Smooth muscle cell (in vitro differentiated cells): ENCODE data around the gene CEBPE. TPM values are rescaled to one million over a fixed set of nuclear protein-coding genes. Genes with fewer than 3 reads are reported as not detected.

Experiments used
- DNase-seq: peaks from one replicate; lab custom pipeline; 2025; ENCODE audit not compliant: unreplicated experiment; lab: John Stamatoyannopoulos, UW
- H2AFZ ChIP-seq: fragments of 200-600 bp; sonication (generic); 2 replicates; pipeline ENCODE4 v1.6.0; 2016; ENCODE audit warnings: antibody characterized with exemption, low read depth, mild to moderate bottlenecking
- H3F3A ChIP-seq: fragments of 200-600 bp; sonication (generic); 2 replicates; pipeline ENCODE4 v1.6.0; 2017; ENCODE audit warnings: antibody characterized with exemption, low read depth
- H3K27ac ChIP-seq: fragments of 200-600 bp; sonication (generic); 2 replicates; pipeline ENCODE4 v1.5.1; 2016; ENCODE audit warnings: low read depth, mild to moderate bottlenecking
- H3K27me3 ChIP-seq: fragments of 200-600 bp; sonication (generic); 2 replicates; pipeline ENCODE4 v1.6.1; 2016; ENCODE audit warnings: low read depth, mild to moderate bottlenecking
- H3K36me3 ChIP-seq: fragments of 200-600 bp; sonication (generic); 2 replicates; pipeline ENCODE4 v1.5.1; 2016; ENCODE audit warnings: low read depth
- H3K4me1 ChIP-seq: fragments of 200-600 bp; sonication (generic); 2 replicates; pipeline ENCODE4 v1.5.1; 2016; ENCODE audit warnings: low read depth
- H3K4me2 ChIP-seq: fragments of 200-600 bp; sonication (generic); 2 replicates; pipeline ENCODE4 v1.6.0; 2016; ENCODE audit warnings: mild to moderate bottlenecking
- H3K4me3 ChIP-seq: fragments of 200-600 bp; sonication (generic); 2 replicates; pipeline ENCODE4 v1.5.1; 2016; ENCODE audit warnings: mild to moderate bottlenecking
- H3K79me2 ChIP-seq: fragments of 200-600 bp; sonication (generic); 2 replicates; pipeline ENCODE4 v1.6.0; 2016; ENCODE audit warnings: low read depth, mild to moderate bottlenecking
- H3K9ac ChIP-seq: fragments of 200-600 bp; sonication (generic); 2 replicates; pipeline ENCODE4 v1.6.0; 2016; ENCODE audit warnings: low read depth
- H3K9me3 ChIP-seq: fragments of 200-600 bp; sonication (generic); replicated peaks from 2 replicates; pipeline ENCODE4 v1.5.1; 2016; ENCODE audit warnings: low read depth
- H4K20me1 ChIP-seq: fragments of 200-600 bp; sonication (generic); 2 replicates; pipeline ENCODE4 v1.6.0; 2016; ENCODE audit warnings: low read depth
- WGBS: methylation state at CpG from one replicate; pipeline ENCODE4 v1.1.7; 2016; ENCODE audit warnings: low lambda C conversion rate; 5-methylcytosine and 5-hydroxymethylcytosine counted together
- polyA plus RNA-seq: library from polyadenylated mRNA; unstranded; fragments of >200 nt; fragmentation: Nextera tagmentation; extraction: Ambion mirVana; gene quantifications from 2 replicates; pipeline ENCODE4 v1.2.1, GENCODE V29; 2016
- total RNA-seq: library from RNA; depleted of rRNA; stranded (reverse); fragments of >200 nt; gene quantifications from 2 replicates; pipeline ENCODE4 v1.2.3, GENCODE V29; 2014
- TF ChIP-seq, protein P1 (sequence below): fragments of 200-600 bp; sonication (generic); IDR thresholded peaks from 2 replicates; pipeline ENCODE4 v1.5.1; 2017; ENCODE audit warnings: borderline replicate concordance, mild to moderate bottlenecking, antibody characterized with exemption; ENCODE audit not compliant: insufficient read depth, poor library complexity, severe bottlenecking

The CEBPE gene
- total and polyA plus RNA-seq, 2 experiments from 2014 or later, result not detected

DNA sequence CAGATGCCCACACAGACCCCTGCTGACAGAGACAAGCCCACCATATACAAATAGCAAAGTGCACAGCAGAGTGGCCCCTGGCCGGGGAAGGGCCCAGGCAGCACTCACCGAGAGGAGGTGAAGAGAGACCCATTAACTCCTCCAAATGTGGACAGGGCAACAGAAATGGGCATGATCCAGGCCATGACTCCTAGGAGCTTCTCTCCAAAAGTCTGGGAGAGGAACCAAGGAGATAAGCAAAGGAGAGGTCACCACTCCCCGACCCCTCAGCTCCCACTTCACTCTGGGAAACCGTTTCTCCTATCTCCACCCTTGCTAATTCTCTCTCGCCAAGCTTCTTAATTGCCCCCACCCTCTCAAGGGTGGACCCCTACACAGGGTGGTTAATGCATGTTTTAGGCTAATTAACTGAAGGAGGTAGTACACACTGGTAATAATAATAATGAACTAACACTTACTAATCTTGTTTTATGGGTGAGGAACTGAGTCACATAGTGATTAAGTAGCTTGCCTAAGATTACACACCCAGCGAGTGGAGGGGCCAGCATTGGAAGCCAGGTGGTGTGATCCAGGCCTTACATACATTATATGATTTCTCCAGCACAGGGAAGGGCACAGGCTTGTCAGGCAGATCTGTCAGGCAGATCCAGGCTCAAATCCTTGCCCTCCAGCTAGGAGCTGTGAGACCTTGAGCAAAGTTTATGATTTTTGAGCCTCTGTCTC, 18.9 kb upstream of the CEBPE start:
- no peak for DNase-seq
- H2AFZ ChIP-seq, result no peak overlapping the region
- H3K79me2 ChIP-seq, result no peaks in the 10 kb centered on the region
- H3K9ac ChIP-seq, result no peak overlapping the region
- peak overlapping the region; percentile 12 for H3K4me2 ChIP-seq
- no peaks in the 10 kb centered on the region for H3K36me3 ChIP-seq
- H3K9me3 ChIP-seq, result no peaks in the 10 kb centered on the region
- H3K27ac ChIP-seq, result no peak overlapping the region
- no peaks in the 10 kb centered on the region for H3F3A ChIP-seq
- TF ChIP-seq, protein P1, sequence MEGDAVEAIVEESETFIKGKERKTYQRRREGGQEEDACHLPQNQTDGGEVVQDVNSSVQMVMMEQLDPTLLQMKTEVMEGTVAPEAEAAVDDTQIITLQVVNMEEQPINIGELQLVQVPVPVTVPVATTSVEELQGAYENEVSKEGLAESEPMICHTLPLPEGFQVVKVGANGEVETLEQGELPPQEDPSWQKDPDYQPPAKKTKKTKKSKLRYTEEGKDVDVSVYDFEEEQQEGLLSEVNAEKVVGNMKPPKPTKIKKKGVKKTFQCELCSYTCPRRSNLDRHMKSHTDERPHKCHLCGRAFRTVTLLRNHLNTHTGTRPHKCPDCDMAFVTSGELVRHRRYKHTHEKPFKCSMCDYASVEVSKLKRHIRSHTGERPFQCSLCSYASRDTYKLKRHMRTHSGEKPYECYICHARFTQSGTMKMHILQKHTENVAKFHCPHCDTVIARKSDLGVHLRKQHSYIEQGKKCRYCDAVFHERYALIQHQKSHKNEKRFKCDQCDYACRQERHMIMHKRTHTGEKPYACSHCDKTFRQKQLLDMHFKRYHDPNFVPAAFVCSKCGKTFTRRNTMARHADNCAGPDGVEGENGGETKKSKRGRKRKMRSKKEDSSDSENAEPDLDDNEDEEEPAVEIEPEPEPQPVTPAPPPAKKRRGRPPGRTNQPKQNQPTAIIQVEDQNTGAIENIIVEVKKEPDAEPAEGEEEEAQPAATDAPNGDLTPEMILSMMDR, result no peak
- H4K20me1 ChIP-seq, result no peaks in the 10 kb centered on the region
- H3K4me1 ChIP-seq, result no peaks in the 10 kb centered on the region
- H3K27me3 ChIP-seq, result no peaks in the 10 kb centered on the region
- H3K4me3 ChIP-seq, result no peak overlapping the region
- 68% methylated on average over 6 of the region's 6 CpGs for WGBS

DNA sequence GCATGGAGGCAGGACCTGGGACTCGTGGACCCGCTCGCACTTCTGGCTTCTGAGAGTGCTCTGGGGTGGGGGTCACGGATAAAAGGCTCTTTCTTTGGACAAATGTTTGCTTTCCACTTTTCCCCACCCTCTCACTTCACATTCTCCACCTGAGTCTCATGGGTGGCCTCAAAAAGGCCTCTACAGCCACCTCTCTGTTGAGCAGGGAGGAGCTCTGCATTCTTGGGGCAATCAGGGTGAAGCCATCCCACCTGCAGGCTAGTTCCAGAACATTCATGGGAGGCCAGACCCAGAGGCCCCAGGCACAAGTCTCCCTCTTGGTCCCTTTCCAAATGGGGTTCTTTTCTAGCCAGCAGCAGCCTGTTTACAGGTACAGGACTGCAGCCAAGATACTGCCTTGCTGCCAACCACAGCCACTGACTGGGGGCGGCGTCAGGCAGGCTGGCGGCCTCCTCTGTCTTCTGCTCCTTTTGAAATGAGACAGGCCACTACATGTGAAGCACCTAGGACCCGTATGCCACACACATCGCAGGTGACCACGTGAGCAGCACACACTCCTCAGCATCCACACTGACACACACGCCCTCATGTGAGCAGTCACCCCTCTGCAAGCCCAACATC, 18.2 kb upstream of the CEBPE start:
- H4K20me1 ChIP-seq, result no peaks in the 10 kb centered on the region
- H3K4me2 ChIP-seq, result no peak overlapping the region
- no peaks in the 10 kb centered on the region for H3F3A ChIP-seq
- 98% methylated on average over 10 of the region's 11 CpGs for WGBS
- H3K9ac ChIP-seq, result no peak overlapping the region
- H3K79me2 ChIP-seq, result no peaks in the 10 kb centered on the region
- no peak overlapping the region for H2AFZ ChIP-seq
- H3K9me3 ChIP-seq, result no peaks in the 10 kb centered on the region
- no peak overlapping the region for H3K4me3 ChIP-seq
- H3K36me3 ChIP-seq, result no peaks in the 10 kb centered on the region
- no peak overlapping the region for H3K27ac ChIP-seq
- no peaks in the 10 kb centered on the region for H3K27me3 ChIP-seq
- no peak for DNase-seq
- no peaks in the 10 kb centered on the region for H3K4me1 ChIP-seq
- TF ChIP-seq, protein P1, result no peak

DNA sequence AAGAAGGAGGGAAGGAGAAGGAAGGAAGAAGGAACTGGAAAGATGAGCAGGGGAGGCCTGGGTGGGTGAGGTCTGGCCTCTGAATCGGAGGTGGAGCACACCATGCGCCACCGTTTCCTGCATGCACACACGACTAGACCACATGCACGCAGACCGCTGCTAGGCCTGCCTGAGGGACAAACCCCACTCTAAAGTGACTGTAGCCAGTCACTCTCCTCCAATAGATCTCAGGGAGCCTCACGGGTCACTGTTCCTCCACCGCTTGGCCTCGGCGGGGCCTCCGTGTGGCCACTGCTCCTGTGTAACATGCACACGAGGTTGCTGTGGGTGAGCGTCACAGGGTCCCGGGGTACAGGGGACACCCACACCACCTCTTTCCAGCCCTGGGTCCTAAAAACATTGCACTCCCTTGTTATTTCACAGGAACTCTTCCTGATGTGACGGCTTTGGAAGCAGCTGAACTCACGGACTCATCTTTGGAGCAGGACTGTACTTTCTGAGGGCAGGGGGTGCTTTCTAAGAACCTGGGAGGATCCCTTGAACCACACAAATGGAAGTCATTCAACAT, 17.6 kb upstream of the CEBPE start:
- TF ChIP-seq, protein P1, result no peak
- no peak overlapping the region for H3K4me2 ChIP-seq
- H3F3A ChIP-seq, result no peaks in the 10 kb centered on the region
- no peak overlapping the region for H2AFZ ChIP-seq
- H3K27me3 ChIP-seq, result no peaks in the 10 kb centered on the region
- no peak for DNase-seq
- H3K79me2 ChIP-seq, result no peaks in the 10 kb centered on the region
- H3K27ac ChIP-seq, result no peak overlapping the region
- H3K4me1 ChIP-seq, result no peaks in the 10 kb centered on the region
- H3K9ac ChIP-seq, result no peak overlapping the region
- H4K20me1 ChIP-seq, result no peaks in the 10 kb centered on the region
- no peak overlapping the region for H3K4me3 ChIP-seq
- H3K9me3 ChIP-seq, result no peaks in the 10 kb centered on the region
- H3K36me3 ChIP-seq, result no peaks in the 10 kb centered on the region
- 89% methylated on average over 16 of the region's 16 CpGs for WGBS
